ENCODE data around the gene ADAMTS13.
"Not testable (repeated sequence)": the region's sequence is repeated elsewhere in the genome, so short reads cannot be mapped to it uniquely, and the experiment has no call there.

ADAMTS13 gene

DNA sequence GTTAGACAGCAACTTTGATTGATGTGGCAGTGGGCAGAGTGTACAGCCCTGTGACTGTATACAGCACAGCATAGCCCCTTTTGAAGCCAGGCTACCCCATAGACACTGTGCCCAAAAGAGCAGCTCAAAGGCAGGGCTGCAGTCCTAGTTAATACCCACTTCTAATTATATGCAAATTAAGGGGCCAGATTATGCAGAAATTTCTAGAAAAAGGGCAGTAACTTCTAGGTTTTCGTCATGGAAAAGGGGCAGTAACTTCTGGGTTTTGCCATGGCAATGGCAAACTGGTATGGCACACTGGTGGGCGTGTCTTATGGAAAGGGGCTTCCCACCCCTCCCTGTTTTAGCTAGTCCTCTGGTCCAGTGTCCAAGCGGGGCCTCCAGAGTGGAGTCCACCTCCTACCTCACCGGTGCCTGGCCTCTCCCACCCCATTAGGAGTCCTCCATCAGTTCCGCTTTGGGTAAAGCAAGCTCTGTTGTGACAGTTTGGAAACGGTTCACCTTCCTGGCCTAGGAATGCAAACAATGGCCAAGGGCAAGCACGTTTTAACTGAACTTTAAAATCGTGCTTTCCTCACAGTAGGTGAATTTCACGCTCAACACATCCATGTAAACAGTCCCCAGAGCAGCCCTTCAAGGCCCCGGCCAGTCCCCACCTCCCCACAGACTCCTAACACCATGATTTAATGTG, 5.6 kb downstream of the ADAMTS13 start:
- no peak for DNase-seq

DNA sequence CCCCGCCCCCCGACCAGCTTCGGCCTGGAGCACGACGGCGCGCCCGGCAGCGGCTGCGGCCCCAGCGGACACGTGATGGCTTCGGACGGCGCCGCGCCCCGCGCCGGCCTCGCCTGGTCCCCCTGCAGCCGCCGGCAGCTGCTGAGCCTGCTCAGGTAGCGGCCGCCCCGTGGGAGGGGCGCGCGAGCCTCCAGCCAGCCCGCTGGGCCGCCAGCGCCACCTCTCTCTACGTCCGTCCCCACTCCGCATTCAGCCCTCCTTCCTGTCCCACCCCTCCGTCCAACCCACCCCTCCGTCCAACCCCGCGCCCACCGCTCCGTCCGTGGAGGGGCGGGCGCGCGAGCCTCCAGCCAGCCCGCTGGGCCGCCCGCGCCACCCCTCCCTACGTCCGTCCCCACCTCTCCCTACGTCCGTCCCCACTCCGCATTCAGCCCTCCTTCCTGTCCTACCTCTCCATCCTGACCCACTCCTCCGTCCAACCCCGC, 6.5 kb downstream of the ADAMTS13 start:
- no peak for DNase-seq

DNA sequence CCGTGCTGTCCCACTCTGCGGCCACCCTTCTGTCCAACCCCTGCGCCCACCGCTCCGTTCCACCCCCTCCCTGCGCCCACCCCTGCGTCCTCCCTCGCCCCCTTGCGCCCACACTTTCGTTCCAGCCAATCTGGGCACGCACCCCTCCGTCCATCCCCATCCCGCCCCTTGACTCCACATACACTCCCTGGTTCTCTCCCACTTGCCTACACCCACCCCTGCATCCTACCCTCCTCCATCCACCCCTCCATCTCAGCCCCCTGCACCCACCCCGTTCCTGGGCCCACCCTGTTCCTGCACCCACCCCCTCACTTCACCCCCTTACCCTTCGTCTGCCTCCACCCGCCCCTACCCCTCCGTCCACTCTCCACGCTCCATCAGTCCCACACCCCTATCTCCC, 7.0 kb downstream of the ADAMTS13 start:
- no peak for DNase-seq

DNA sequence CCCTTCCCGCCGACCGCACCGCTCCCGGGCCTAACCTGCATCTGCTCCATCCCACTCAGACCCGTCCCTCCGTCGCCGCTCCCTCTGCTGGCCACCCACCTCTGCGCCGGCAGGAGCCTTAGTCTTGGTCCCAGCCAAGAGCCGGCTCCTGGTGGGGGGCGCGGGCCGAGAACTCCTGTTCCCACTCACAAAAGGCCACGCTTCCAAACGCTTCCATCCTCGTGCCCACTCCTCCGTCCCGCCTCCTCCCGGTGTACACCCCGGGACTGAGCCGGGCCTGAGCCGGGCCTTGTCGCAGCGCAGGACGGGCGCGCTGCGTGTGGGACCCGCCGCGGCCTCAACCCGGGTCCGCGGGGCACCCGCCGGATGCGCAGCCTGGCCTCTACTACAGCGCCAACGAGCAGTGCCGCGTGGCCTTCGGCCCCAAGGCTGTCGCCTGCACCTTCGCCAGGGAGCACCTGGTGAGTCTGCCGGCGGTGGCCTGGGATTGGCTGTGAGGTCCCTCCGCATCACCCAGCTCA, 7.5 kb downstream of the ADAMTS13 start:
- no peak for DNase-seq

DNA sequence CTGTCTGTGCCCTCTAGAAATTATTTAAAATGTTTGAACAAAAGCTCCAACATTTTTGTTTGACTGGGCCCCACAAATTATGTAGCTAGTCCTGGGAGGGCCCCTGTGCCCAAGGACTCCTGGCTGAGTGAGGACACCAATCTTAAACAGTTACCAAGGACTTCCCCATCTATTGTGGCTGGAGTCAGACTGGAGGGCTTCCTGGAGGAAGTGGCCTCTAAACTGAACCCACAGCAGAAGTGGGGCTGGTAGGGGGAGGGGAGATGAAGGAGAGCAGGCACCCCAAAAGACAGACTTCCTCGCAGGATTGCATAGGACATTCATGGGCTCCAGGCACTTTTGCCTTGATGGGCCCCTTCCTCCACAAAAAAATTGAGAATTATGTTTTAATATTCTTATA, 8.1 kb downstream of the ADAMTS13 start:
- no peak for DNase-seq

DNA sequence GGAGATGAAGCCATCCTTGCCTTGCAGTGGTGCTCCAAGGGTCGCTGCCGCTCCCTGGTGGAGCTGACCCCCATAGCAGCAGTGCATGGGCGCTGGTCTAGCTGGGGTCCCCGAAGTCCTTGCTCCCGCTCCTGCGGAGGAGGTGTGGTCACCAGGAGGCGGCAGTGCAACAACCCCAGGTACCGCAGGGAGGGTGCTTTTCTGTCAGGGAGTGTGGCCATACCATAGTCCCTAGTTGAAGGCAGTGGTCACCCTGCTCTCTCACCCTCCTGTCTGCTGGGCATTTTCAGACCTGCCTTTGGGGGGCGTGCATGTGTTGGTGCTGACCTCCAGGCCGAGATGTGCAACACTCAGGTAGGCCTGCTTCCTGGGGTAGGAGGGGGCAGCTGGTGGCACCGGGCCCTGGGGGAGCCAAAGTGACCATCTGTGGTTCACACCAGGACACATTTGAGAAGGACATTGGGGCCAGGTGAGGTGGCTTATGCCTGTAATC, 11.2 kb downstream of the ADAMTS13 start:
- no peak for DNase-seq

DNA sequence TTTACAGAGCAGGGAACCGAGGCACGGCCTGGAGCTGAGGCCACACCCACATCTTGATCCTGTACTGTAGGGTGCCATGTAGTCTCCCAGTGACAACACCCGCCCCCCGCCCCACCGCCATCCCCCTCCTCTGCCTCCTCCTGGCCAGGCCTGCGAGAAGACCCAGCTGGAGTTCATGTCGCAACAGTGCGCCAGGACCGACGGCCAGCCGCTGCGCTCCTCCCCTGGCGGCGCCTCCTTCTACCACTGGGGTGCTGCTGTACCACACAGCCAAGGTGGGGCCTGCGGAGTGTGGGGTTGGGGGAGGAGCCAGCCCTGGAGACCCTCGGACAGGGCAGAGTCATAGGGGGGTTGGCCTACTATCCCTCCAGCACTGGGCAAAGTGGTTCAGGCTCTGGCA, 14.5 kb downstream of the ADAMTS13 start:
- DNase-seq: no peak

DNA sequence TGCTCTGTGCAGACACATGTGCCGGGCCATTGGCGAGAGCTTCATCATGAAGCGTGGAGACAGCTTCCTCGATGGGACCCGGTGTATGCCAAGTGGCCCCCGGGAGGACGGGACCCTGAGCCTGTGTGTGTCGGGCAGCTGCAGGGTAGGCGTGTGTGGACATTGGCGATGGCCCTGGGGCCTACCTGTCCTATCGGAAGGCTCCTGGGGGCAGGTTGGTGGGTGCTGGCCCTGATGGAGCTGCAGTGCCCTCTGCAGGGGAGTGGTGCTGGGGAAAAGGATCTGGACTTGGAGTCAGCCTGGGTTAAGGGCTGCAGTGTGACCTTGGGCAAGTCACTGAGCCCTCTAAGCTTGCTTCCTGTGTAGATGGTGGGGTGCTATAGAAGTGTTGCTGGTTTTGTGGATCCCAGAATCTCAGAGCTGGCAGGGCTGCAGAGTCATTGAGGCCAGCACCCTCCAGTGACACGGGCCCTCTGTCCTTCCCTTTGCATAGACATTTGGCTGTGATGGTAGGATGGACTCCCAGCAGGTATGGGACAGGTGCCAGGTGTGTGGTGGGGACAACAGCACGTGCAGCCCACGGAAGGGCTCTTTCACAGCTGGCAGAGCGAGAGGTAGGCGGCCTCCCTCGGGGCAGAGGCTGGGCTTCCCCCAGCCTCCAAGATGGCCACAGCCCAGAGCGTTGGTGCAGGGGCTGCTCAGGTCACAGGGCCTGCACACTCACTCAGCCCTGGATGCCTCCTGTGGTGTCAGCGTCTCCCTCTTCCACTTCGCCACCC, 15.8 kb downstream of the ADAMTS13 start:
- no peak for DNase-seq

DNA sequence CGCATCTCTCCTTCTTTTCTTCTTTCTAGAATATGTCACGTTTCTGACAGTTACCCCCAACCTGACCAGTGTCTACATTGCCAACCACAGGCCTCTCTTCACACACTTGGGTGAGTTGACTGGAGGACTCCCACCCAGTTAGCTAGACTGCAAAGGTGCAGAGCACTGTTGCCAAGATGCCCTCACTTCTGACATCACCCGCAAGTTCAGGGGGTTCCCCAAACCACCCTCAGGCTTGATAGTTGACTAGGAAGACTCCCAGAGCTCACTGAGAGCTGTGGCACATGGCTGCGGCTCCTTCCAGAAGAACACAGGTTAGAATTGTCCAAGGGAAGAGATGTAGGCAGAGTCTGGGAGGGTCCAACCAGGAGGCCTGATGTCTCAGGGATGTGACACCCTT, 17.2 kb downstream of the ADAMTS13 start:
- no peak for DNase-seq

DNA sequence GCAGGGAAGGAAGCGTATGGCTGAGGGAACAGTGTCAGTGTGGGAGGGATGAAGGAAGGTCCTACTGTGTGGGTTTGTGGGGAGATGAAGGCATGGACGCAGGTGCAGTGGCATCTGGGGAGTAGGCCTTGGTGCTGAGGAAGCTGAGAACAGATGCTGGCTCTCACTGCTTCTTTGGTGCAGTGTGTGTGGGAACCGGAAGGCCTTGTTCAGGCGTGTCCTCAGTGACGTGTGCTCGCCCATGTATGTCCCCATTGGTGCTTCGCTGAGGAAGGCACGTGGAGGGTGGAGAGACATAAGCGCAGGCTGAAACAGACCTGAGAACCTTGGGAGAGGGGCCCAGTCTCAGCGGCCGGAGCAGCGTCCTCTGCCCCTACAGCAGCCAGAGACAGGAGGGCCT, 18.7 kb downstream of the ADAMTS13 start:
- DNase-seq: no peak

DNA sequence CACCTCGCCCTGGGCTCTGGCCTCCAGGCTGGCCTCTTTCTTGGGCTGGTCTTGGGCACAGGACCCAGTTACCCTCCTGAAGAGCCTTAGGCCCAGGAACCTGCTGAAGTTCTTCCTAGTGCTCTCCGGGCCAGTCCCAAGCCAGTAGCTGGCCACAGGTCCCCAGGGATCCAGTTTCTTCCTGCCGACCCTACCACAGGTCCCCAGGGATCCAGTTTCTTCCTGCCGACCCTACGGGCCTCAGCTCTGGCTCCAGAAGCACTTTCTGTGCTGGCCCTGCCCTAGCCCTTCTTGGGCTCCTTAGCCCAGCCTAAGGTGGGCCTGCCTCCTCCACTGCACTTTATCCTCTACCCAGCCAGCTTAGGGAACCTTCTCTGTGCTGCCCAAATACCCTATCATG, 19.4 kb downstream of the ADAMTS13 start:
- no peak for DNase-seq

DNA sequence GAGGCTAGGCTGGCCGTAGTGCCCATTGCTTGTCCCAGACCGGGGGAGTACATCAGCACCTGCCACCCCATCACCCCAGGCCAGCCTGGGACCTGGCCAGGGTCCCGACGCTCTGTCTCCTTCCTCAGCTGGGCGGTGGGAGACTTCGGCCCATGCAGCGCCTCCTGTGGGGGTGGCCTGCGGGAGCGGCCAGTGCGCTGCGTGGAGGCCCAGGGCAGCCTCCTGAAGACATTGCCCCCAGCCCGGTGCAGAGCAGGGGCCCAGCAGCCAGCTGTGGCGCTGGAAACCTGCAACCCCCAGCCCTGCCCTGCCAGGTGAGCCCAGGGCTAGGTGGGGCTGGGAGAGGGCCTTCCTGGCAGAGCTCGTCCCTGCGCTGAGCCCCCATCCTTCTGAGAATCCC, 21.1 kb downstream of the ADAMTS13 start:
- no peak for DNase-seq

DNA sequence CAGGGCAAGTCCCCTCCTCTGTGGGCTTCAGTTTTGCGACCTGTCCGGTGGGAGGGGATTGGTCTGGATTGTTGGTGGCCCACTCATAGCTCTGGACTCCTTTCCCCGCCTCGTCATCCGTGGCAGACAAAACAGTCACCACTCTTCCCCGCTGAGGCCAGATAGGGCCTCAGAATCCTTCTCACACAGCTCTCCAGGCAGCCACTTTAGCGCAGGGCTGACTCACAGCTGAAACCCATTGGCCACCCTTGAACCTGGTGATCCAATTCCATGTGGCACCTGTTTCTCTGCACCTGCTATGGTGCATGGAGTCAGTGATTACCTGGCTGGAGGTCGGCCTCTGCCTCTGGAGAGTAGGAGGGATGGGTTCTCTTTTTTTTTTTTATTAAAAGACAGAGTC, 21.8 kb downstream of the ADAMTS13 start:
- no peak for DNase-seq

DNA sequence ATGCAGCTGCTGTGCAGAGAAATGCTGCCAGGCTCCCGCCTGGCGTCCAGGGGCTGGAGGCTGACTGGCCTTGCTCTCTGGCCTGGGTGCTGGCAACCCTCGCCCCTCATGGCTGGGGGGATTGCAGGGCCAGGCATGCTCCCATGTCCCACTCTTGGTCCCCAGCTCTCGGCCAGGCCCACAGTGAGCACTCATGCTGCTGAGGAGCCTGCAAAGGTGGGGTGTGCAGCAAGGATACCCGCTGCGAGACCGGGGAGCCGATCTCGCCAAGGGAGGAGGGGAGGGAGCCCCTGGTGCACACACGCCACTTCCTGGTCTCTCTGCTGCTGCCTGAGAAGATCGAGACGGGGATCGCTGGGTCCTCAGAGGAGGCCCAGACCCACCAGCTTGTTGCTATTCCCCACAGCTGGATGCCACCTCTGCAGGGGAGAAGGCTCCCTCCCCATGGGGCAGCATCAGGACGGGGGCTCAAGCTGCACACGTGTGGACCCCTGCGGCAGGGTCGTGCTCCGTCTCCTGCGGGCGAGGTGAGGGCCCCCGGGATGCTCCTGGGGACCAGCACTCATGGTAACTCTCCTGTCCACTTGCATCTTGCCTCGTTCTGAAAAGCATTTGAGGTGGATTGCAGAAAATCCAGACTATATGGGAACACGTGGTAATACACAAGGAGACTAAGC, 23.3 kb downstream of the ADAMTS13 start:
- DNase-seq: no peak

DNA sequence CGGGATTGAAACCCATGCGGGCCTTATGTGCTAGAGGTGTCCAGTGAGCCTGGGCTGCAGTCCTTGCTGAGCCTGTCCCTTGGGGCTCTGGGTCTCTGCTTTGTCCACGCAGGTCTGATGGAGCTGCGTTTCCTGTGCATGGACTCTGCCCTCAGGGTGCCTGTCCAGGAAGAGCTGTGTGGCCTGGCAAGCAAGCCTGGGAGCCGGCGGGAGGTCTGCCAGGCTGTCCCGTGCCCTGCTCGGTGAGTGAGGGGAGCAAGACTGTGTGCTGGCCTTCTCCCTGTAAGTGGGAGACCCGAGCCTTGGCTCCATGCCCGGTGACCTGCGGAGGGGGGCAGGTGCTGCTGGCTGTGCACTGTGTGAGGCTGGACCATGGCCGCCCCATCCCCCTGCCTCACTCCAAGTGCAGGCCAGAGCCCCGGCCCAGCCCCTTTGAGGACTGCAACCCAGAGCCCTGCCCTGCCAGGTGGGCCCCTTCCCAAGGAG, 26.4 kb downstream of the ADAMTS13 start:
- no peak for DNase-seq

DNA sequence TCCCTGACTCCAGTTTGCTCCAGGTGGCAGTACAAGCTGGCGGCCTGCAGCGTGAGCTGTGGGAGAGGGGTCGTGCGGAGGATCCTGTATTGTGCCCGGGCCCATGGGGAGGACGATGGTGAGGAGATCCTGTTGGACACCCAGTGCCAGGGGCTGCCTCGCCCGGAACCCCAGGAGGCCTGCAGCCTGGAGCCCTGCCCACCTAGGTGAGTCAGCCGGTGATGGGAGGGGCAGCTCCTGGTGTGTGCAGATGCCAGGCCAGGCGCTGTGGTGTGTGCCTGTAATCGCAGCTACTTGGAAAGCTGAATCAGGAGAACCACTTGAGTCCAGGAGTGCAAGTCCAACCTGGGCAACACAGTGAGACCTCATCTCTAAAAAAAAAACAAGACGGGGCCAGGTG, 27.6 kb downstream of the ADAMTS13 start:
- DNase-seq: no peak

DNA sequence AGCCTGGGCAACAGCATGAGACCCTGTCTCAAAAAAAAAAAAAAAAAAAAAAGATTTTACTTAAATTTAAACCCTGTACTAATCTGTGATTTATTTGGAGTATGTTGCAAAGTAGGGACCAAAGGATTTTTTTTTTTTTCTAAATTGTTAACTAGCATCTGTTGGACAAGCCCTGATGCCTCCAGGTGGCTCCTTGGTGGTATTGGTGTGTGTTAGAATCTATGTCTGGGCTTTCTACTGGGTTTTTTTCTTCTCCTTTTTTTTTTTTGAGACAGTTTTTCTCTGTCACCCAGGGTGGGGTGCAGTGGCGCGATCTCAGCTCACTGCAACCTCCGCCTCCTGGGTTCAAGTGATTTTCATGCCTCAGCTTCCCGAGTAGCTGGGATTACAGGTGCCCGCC, 29.7 kb downstream of the ADAMTS13 start:
- not testable (repeated sequence) for DNase-seq

DNA sequence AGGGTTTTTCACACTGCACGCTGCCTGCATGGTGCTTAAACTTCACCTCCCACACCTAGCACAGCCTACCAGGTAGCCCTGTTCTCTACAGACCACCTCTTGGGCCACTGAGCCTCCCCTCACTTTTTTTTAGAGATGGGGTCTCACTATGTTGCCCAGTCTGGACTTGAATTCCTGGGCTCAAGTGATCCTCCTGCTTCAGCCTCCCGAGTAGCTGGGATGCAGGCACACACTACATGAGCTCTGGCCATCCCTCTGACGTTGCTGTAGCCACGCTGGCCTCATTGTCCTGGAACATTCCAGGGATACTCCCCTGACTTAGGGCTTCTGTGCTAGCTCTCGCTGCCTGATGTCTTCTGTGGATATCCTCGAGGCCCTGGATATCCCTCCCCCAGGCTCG, 30.4 kb downstream of the ADAMTS13 start:
- DNase-seq: no peak

DNA sequence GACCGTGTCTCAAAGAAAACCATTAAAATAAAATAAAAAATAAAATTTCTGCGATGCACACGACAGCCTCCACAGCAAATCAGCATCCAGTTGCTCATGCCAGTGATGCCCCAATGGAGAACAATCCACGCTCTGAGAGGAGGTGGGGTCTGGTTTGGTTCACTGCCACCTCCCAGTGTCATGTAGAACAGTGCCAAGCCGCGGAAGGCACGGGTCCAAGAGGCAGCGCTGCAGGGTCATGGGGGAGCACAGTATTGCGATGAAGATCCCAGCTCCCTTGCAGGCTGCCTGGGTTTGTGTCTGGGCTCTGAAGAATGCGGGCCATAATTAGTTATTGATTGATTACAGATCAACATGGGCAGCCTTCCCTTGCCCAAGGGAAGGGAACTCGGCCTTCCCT, 31.5 kb downstream of the ADAMTS13 start:
- no peak for DNase-seq

DNA sequence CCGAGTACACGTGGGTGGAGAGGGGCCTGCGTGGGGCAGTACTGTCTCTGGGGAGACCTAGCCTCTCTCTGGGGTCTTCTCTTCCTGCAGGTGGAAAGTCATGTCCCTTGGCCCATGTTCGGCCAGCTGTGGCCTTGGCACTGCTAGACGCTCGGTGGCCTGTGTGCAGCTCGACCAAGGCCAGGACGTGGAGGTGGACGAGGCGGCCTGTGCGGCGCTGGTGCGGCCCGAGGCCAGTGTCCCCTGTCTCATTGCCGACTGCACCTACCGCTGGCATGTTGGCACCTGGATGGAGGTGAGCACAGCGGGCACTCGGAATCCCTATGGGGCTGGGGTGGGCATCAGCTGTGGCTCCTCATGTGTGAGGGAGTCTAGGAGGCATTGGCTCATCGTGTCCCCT, 32.2 kb downstream of the ADAMTS13 start:
- no peak for DNase-seq

DNA sequence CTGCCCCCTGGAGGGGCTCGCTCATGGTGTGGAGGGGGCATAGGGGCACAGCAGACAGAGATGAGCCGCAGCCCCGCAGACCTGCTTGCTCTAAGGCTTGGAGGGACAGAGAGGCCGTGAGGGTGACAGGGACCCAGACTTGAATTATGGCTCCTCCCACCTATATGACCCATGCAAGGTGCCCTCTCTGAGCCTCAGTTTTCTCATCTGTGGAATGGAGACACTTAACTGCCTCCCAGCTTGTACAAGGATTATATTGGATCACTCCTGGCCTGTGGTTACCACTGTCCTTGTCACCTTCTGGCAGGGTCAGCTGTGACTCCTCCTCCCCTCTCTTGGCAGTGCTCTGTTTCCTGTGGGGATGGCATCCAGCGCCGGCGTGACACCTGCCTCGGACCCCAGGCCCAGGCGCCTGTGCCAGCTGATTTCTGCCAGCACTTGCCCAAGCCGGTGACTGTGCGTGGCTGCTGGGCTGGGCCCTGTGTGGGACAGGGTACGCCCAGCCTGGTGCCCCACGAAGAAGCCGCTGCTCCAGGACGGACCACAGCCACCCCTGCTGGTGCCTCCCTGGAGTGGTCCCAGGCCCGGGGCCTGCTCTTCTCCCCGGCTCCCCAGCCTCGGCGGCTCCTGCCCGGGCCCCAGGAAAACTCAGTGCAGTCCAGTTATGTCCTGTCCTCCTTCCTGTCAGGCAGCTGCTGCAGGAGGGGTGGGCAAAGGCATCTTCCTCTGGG, 32.9 kb downstream of the ADAMTS13 start:
- no peak for DNase-seq

DNA sequence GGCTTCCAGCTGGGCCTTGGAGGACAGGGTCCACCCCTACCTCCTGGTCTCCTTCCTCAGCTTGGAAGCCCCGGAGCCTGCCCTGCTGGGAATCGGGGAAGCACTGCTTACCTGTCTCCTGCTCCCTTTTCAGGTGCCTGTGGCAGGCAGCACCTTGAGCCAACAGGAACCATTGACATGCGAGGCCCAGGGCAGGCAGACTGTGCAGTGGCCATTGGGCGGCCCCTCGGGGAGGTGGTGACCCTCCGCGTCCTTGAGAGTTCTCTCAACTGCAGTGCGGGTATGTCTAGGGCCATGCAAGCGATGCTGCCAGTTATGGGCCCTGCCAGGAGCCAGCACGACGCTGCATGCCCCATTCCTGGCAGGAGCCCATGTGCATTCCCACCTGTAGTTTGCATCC, 33.8 kb downstream of the ADAMTS13 start:
- no peak for DNase-seq

DNA sequence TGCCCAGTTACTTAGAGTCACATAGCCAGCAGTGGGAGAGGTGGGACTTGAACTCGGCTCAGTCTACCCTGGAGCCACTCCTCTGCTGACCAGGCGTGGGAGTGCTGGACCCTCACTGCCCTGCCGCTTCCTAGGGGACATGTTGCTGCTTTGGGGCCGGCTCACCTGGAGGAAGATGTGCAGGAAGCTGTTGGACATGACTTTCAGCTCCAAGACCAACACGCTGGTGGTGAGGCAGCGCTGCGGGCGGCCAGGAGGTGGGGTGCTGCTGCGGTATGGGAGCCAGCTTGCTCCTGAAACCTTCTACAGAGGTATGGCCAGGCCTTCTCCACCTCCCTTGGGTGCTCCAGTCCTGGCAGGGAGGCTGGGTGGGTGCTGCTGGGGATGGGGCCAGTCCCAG, 34.2 kb downstream of the ADAMTS13 start:
- DNase-seq: no peak

Measured in fibroblast of skin of right biceps (primary cell).